Duodenal mucosa (tissue), 2 donors: ENCODE results near the gene POU2F3.

Experiments
- H3K27ac ChIP-seq: one replicate; pipeline ENCODE4 v1.7.0; 2013; ENCODE audit warnings: low read depth, low read length
- H3K27me3 ChIP-seq, 2 donors: one replicate each; pipeline ENCODE4 v1.7.0; 2013; ENCODE audit warnings: low read length in 2 of 2, control low read depth in 1 of 2; ENCODE audit not compliant: insufficient read depth in 2 of 2, control insufficient read depth in 1 of 2
- H3K36me3 ChIP-seq, 2 donors: one replicate each; pipeline ENCODE4 v1.7.0; 2013; ENCODE audit warnings: low read length in 2 of 2, control low read depth in 1 of 2; ENCODE audit not compliant: insufficient read depth in 2 of 2, control insufficient read depth in 1 of 2
- H3K4me1 ChIP-seq, 2 donors: one replicate each; pipeline ENCODE4 v1.7.0; 2013; ENCODE audit warnings: low read length in 2 of 2, control low read depth in 1 of 2; ENCODE audit not compliant: insufficient read depth in 2 of 2, control insufficient read depth in 1 of 2
- H3K4me3 ChIP-seq, 2 donors: one replicate each; pipeline ENCODE4 v1.7.0; 2013; ENCODE audit warnings: low read length in 2 of 2, low read depth in 1 of 2
- H3K9ac ChIP-seq, 2 donors: one replicate each; pipeline ENCODE4 v1.7.0; 2013; ENCODE audit warnings: low read length in 2 of 2, low read depth in 1 of 2
- H3K9me3 ChIP-seq, 2 donors: one replicate each; pipeline ENCODE4 v1.7.0; 2013; ENCODE audit warnings: low read length in 2 of 2, control low read depth in 1 of 2; ENCODE audit not compliant: control insufficient read depth in 1 of 2

Gene POU2F3

GRCh38 chr11:120236169-120237107, 3.5 kb upstream of the POU2F3 start:
- no peaks in the 10 kb centered on the region for H3K9me3 ChIP-seq
- H3K36me3 ChIP-seq: no peaks in the 10 kb centered on the region
- peaks cover 0 to 6% of the 10 kb centered on the region in 2 donors for H3K4me1 ChIP-seq
- peaks cover 17 to 21% of the 10 kb centered on the region in 2 donors for H3K27me3 ChIP-seq
- H3K4me3 ChIP-seq: no peak overlapping the region
- H3K9ac ChIP-seq: no peak overlapping the region
- H3K27ac ChIP-seq: no peak overlapping the region

- peaks cover 13 to 21% of the 10 kb centered on the region in 2 donors for H3K27me3 ChIP-seq
- H3K9ac ChIP-seq: no peak overlapping the region
These were observed 846 bp upstream of the POU2F3 start for GRCh38 chr11:120238968-120239620.

GRCh38 chr11:120240866-120241265, 926 bp downstream of the POU2F3 start:
- Histone ChIP-seq H3K4me3 (no peak overlapping the region), H3K9ac (no peak overlapping the region), H3K36me3 (no peaks in the 10 kb centered on the region), H3K4me1 (peaks cover 0 to 6% of the 10 kb centered on the region in 2 donors), H3K27me3 (peaks cover 11 to 17% of the 10 kb centered on the region in 2 donors), H3K27ac (no peak overlapping the region), H3K9me3 (no peaks in the 10 kb centered on the region)

More at GRCh38 chr11:120238968-120239620, 846 bp upstream of the POU2F3 start:
- H3K27ac ChIP-seq: no peak overlapping the region
- no peak overlapping the region for H3K4me3 ChIP-seq
- peaks cover 0 to 6% of the 10 kb centered on the region in 2 donors for H3K4me1 ChIP-seq
- no peaks in the 10 kb centered on the region for H3K36me3 ChIP-seq
- H3K9me3 ChIP-seq: no peaks in the 10 kb centered on the region

- peaks cover 0 to 6% of the 10 kb centered on the region in 2 donors for H3K4me1 ChIP-seq
- H3K9me3 ChIP-seq: no peaks in the 10 kb centered on the region
- no peak overlapping the region for H3K27ac ChIP-seq
- no peak overlapping the region for H3K9ac ChIP-seq
- H3K4me3 ChIP-seq: no peak overlapping the region
- H3K36me3 ChIP-seq: no peaks in the 10 kb centered on the region
- peaks cover 11 to 17% of the 10 kb centered on the region in 2 donors for H3K27me3 ChIP-seq
These were observed 1.3 kb downstream of the POU2F3 start for GRCh38 chr11:120241277-120241676.

GRCh38 chr11:120243221-120243620, 3.3 kb downstream of the POU2F3 start:
- no peak overlapping the region for H3K9ac ChIP-seq
- no peaks in the 10 kb centered on the region for H3K36me3 ChIP-seq
- H3K4me3 ChIP-seq: no peak overlapping the region
- H3K9me3 ChIP-seq: no peaks in the 10 kb centered on the region
- H3K27me3 ChIP-seq: peaks cover 11 to 17% of the 10 kb centered on the region in 2 donors
- H3K27ac ChIP-seq: no peak overlapping the region
- peaks cover 0 to 6% of the 10 kb centered on the region in 2 donors for H3K4me1 ChIP-seq

GRCh38 chr11:120244476-120245365, 4.8 kb downstream of the POU2F3 start:
- Histone ChIP-seq H3K9ac (no peak overlapping the region), H3K4me1 (peaks cover 0 to 6% of the 10 kb centered on the region in 2 donors), H3K36me3 (no peaks in the 10 kb centered on the region), H3K27me3 (peaks cover 6 to 8% of the 10 kb centered on the region in 2 donors), H3K9me3 (no peaks in the 10 kb centered on the region), H3K4me3 (no peak overlapping the region), H3K27ac (no peak overlapping the region)

GRCh38 chr11:120245434-120245833, 5.5 kb downstream of the POU2F3 start:
- H3K4me1 ChIP-seq: peaks cover 0 to 3% of the 10 kb centered on the region in 2 donors
- peaks cover 2 to 6% of the 10 kb centered on the region in 2 donors for H3K27me3 ChIP-seq
- no peaks in the 10 kb centered on the region for H3K36me3 ChIP-seq
- H3K4me3 ChIP-seq: no peak overlapping the region
- H3K9me3 ChIP-seq: no peaks in the 10 kb centered on the region
- H3K27ac ChIP-seq: no peak overlapping the region
- H3K9ac ChIP-seq: no peak overlapping the region

- H3K27me3 ChIP-seq: peaks cover 0 to under 1% of the 10 kb centered on the region in 2 donors
- no peak overlapping the region for H3K4me3 ChIP-seq
- H3K27ac ChIP-seq: no peak overlapping the region
- H3K9ac ChIP-seq: no peak overlapping the region
- H3K36me3 ChIP-seq: no peaks in the 10 kb centered on the region
- no peaks in the 10 kb centered on the region for H3K9me3 ChIP-seq
- H3K4me1 ChIP-seq: no peaks in the 10 kb centered on the region
These were observed 8.8 kb downstream of the POU2F3 start for GRCh38 chr11:120248551-120249278.
